Right atrium auricular region (tissue), 2 donors: ENCODE results near the gene GDPD5. TPM values are rescaled to one million over a fixed set of nuclear protein-coding genes. Genes with fewer than 3 reads are reported as not detected.

Source experiments
- DNase-seq: peaks from one replicate; pipeline ENCODE4 v3.0.0-alpha.2; 2019; ENCODE audit warnings: low spot score
- H3K27ac ChIP-seq, 2 donors: fragments of 200-600 bp; sonication (generic); 1 replicate in 1 of 2; 2 replicates in 1 of 2; pipeline ENCODE4 v1.5.1; 2016 to 2019
- H3K27me3 ChIP-seq, 2 donors: fragments of 200-600 bp; sonication (generic); one replicate each; pipeline versions ENCODE4 v1.5.1 to v1.6.0; 2017 to 2019
- H3K36me3 ChIP-seq: fragments of 200-600 bp; sonication (generic); one replicate; pipeline ENCODE4 v1.5.1; 2016
- H3K4me1 ChIP-seq, 2 donors: fragments of 200-600 bp; sonication (generic); one replicate each; pipeline versions ENCODE4 v1.5.1 to v1.6.0; 2017 to 2019
- H3K4me3 ChIP-seq, 2 donors: fragments of 200-600 bp; sonication (generic); 1 replicate in 1 of 2; 2 replicates in 1 of 2; pipeline ENCODE4 v1.5.1; 2017 to 2019; ENCODE audit warnings: mild to moderate bottlenecking in 1 of 2, moderate library complexity in 1 of 2
- H3K9me3 ChIP-seq, 2 donors: fragments of 200-600 bp; sonication (generic); one replicate each; pipeline ENCODE4 v1.5.1; 2019
- CTCF ChIP-seq, 2 donors: fragments of 200-600 bp; sonication (generic); IDR thresholded peaks; one replicate each; pipeline ENCODE4 v1.5.1; 2019; ENCODE audit warnings: antibody characterized with exemption in 2 of 2
- total RNA-seq, 2 donors: library from RNA; depleted of rRNA; stranded (reverse); fragments of >200 nt; gene quantifications; one replicate each; pipeline ENCODE4 v1.1.0, GENCODE V29; 2016

Gene GDPD5
- total RNA-seq, 2 donors from 2014 or later: 3.5 to 6.1 TPM

- Histone ChIP-seq H3K4me1 (no peaks in the 10 kb centered on the region), H3K4me3 (no peak overlapping the region), H3K36me3 (no peaks in the 10 kb centered on the region), H3K27ac (no peak overlapping the region), H3K9me3 (no peaks in the 10 kb centered on the region), H3K27me3 (no peaks in the 10 kb centered on the region)
- no peak for TF ChIP-seq CTCF (IDR thresholded peaks at IDR 0.05)
- DNase-seq: no peak
Observed at GRCh38 chr11:75454987-75455386, 70.8 kb downstream of the GDPD5 start.

GRCh38 chr11:75453916-75454655, 71.7 kb downstream of the GDPD5 start:
- TF ChIP-seq CTCF (IDR thresholded peaks at IDR 0.05): no peak
- no peaks in the 10 kb centered on the region for H3K36me3 ChIP-seq
- no peaks in the 10 kb centered on the region for H3K9me3 ChIP-seq
- H3K4me3 ChIP-seq: no peak overlapping the region
- H3K27me3 ChIP-seq: no peaks in the 10 kb centered on the region
- H3K27ac ChIP-seq: no peak overlapping the region
- DNase-seq: no peak
- no peaks in the 10 kb centered on the region for H3K4me1 ChIP-seq

- Histone ChIP-seq H3K27me3 (no peaks in the 10 kb centered on the region), H3K9me3 (no peaks in the 10 kb centered on the region), H3K4me3 (no peak overlapping the region), H3K27ac (no peak overlapping the region), H3K4me1 (no peaks in the 10 kb centered on the region), H3K36me3 (no peaks in the 10 kb centered on the region)
- TF ChIP-seq CTCF (IDR thresholded peaks at IDR 0.05): peak; percentile 18 to 58
- DNase-seq: no peak
Observed at GRCh38 chr11:75450826-75451821, 74.6 kb downstream of the GDPD5 start.

- Histone ChIP-seq H3K4me3 (no peak overlapping the region), H3K4me1 (no peaks in the 10 kb centered on the region), H3K27ac (no peak overlapping the region), H3K27me3 (no peaks in the 10 kb centered on the region), H3K36me3 (no peaks in the 10 kb centered on the region), H3K9me3 (no peaks in the 10 kb centered on the region)
- no peak for TF ChIP-seq CTCF (IDR thresholded peaks at IDR 0.05)
- DNase-seq: no peak
Observed at GRCh38 chr11:75450236-75450635, 75.5 kb downstream of the GDPD5 start.

GRCh38 chr11:75449776-75450175, 76.0 kb downstream of the GDPD5 start:
- Histone ChIP-seq H3K4me1 (no peaks in the 10 kb centered on the region), H3K27ac (no peak overlapping the region), H3K9me3 (no peaks in the 10 kb centered on the region), H3K27me3 (no peaks in the 10 kb centered on the region), H3K4me3 (no peak overlapping the region), H3K36me3 (no peaks in the 10 kb centered on the region)
- no peak for TF ChIP-seq CTCF (IDR thresholded peaks at IDR 0.05)
- no peak for DNase-seq
